Cardiac muscle cell (in vitro differentiated cells and primary cell): ENCODE measurements around the gene KRTAP10-2. TPM values are rescaled to one million over a fixed set of nuclear protein-coding genes. Genes with fewer than 3 reads are reported as not detected.
"Not testable (repeated sequence)": the region's sequence is repeated elsewhere in the genome, so short reads cannot be mapped to it uniquely, and the experiment has no call there.

ENCODE experiments used
- DNase-seq, 2 donors: peaks; one replicate each; pipeline versions ENCODE4 v3.0.0 to v3.0.0-alpha.2; 2010 to 2017; ENCODE audit warnings: low read depth in 1 of 2, low spot score in 1 of 2
- H3K27ac ChIP-seq: fragments of 200-600 bp; sonication (generic); 2 replicates; pipeline ENCODE4 v1.5.1; 2016
- H3K27me3 ChIP-seq: fragments of 200-600 bp; sonication (generic); 2 replicates; pipeline ENCODE4 v1.6.0; 2016; ENCODE audit warnings: control low read depth
- H3K36me3 ChIP-seq: fragments of 200-600 bp; sonication (generic); 2 replicates; pipeline ENCODE4 v1.5.1; 2016; ENCODE audit warnings: control low read depth
- H3K4me1 ChIP-seq: fragments of 200-600 bp; sonication (generic); 2 replicates; pipeline ENCODE4 v1.8.1; 2017; ENCODE audit warnings: low read depth, mild to moderate bottlenecking, mixed run types
- H3K4me3 ChIP-seq: fragments of 200-600 bp; sonication (generic); 2 replicates; pipeline ENCODE4 v1.5.1; 2016; ENCODE audit warnings: mild to moderate bottlenecking
- H3K9me3 ChIP-seq: fragments of 200-600 bp; sonication (generic); 2 replicates; pipeline ENCODE4 v1.5.1; 2017; ENCODE audit warnings: low read depth, mild to moderate bottlenecking, control low read depth
- polyA plus RNA-seq: library from polyadenylated mRNA; unstranded; fragments of >200 nt; fragmentation: Nextera tagmentation; extraction: Ambion mirVana; gene quantifications from 2 replicates; pipeline ENCODE4 v1.2.1, GENCODE V29; 2016
- total RNA-seq: library from RNA; depleted of rRNA; stranded (reverse); fragments of >200 nt; gene quantifications from 2 replicates; pipeline ENCODE4 v1.2.3, GENCODE V29; 2016
- TF ChIP-seq, protein P1 (sequence below): IDR thresholded peaks from 2 replicates; pipeline ENCODE4 v1.5.1; 2012; ENCODE audit warnings: low read depth, mild to moderate bottlenecking, low read length

KRTAP10-2 gene
- total and polyA plus RNA-seq, 2 experiments from 2014 or later = 0.55 TPM; not detected in 1

DNA sequence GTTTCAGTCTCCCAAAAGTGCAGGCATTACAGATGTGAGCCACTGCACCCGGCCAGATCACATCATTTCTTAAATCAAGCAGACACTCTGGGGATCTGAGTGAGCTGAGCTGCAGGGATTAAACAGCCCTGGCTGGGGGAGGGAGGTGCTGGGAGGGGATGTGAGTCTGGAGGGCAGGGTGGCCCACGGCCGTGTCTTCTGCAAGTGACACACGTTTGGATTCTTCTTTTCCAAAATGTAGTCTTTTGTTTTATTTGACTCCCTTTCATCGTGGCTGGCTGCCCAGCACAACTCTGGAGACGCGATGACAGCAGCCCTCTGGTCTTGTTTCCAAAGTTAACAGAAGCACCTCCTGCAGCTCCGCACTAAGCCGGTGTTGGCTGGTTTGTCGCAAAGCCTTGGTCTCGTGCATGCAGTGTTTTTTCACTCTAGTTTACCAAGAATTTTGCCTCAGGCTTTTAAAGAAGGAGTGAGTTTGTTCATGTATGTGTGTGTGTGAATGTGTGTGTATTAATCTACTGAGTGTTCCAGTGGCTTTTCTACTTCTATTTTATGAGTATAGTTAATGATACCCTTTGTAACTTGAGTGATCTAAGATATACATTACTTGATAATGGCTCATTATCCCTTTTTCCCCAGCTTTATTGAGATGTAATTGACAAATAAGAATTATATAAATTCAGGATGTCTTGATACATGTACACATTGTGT is 31.9 kb upstream of the KRTAP10-2 start:
- TF ChIP-seq, protein P1, sequence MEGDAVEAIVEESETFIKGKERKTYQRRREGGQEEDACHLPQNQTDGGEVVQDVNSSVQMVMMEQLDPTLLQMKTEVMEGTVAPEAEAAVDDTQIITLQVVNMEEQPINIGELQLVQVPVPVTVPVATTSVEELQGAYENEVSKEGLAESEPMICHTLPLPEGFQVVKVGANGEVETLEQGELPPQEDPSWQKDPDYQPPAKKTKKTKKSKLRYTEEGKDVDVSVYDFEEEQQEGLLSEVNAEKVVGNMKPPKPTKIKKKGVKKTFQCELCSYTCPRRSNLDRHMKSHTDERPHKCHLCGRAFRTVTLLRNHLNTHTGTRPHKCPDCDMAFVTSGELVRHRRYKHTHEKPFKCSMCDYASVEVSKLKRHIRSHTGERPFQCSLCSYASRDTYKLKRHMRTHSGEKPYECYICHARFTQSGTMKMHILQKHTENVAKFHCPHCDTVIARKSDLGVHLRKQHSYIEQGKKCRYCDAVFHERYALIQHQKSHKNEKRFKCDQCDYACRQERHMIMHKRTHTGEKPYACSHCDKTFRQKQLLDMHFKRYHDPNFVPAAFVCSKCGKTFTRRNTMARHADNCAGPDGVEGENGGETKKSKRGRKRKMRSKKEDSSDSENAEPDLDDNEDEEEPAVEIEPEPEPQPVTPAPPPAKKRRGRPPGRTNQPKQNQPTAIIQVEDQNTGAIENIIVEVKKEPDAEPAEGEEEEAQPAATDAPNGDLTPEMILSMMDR = no peak
- Histone ChIP-seq H3K27me3 (no peaks in the 10 kb centered on the region), H3K27ac (peak overlapping the region; percentile 68), H3K4me1 (peaks cover 13% of the 10 kb centered on the region), H3K9me3 (no peaks in the 10 kb centered on the region), H3K4me3 (no peak overlapping the region), H3K36me3 (no peaks in the 10 kb centered on the region)
- DNase-seq = peak; percentile 12 to 82

DNA sequence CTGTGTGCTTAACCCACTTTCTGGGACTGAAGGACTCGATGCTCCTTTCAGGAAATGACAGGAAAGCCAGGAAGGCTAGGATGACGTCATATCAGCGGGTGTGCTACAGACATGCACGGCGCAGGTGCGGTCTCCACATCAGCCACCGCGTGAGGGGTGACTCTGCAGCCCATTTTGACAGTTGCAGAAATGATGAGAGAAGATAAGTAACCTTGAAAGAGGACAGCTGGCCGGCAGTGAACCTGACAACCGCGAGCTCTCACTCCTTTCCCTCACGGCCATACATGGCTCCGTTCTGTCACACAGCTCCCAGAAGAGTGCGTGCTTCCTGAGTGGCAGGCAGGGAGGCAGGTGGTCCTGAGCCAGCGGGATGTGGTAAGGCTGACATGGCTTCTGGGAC is 30.8 kb upstream of the KRTAP10-2 start:
- Histone ChIP-seq H3K9me3 (no peaks in the 10 kb centered on the region), H3K4me1 (peaks cover 13% of the 10 kb centered on the region), H3K4me3 (no peak overlapping the region), H3K36me3 (no peaks in the 10 kb centered on the region), H3K27ac (no peak overlapping the region), H3K27me3 (no peaks in the 10 kb centered on the region)
- no peak for DNase-seq
- TF ChIP-seq, protein P1 = no peak

DNA sequence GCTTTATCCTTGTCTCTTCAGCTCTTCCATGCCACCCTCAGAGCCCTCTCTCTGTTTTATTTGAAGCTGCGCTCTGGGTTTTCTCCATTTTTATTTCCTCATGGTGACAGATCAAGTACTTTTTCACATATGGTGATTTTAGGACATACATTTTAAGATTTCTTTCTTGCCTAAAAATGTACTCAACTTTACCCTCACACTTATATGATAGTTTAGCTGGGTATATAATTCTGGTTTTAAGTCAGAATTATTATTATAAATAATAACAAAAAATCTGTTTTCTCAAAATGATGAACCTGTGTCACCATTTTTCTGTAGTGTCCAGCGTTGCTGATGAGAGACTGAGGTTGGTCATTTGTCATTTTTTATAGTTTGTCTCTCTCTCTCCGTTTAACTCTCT is 29.9 kb upstream of the KRTAP10-2 start:
- Histone ChIP-seq H3K27me3 (no peaks in the 10 kb centered on the region), H3K4me1 (peaks cover 13% of the 10 kb centered on the region), H3K27ac (no peak overlapping the region), H3K9me3 (no peaks in the 10 kb centered on the region), H3K36me3 (no peaks in the 10 kb centered on the region), H3K4me3 (no peak overlapping the region)
- TF ChIP-seq, protein P1 = no peak
- no peak for DNase-seq

DNA sequence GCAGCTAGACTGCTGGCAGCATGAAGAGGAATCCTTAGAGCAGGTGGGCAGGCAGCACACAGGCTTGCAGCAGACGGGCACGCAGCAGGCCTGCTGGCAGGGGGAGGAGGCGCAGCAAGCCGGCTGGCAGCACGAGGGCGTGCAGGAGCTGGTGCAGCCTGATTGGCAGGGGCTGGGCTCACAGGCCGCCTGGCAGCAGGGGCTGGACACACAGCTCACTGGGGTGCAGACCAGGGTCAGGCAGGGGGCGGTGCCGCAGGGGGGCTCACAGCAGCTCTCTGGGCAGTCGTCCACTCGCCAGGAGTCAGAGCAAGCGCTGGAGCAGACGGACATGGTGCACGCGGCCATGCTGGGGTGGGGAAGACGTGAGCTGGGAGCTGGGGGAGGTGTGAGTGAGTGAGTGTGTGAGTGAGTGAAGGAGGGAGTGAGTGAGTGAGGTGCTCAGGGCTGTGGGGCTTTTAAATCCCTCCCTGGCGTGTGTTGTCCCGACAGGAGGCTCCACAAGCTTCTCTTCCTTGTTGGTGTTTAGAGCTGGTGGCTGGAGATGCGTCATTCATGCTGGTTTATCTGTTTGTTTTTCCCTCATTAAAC is 29.0 kb upstream of the KRTAP10-2 start, which contains the start of gene KRTAP10-5:
Gene KRTAP10-5, minus strand, starts transcription at position 374 of the 591 bp plus-strand sequence. Its CDS starts 26 bp downstream, at position 348.
- DNase-seq, H3K9me3 ChIP-seq, H3K27me3 ChIP-seq, H3K36me3 ChIP-seq, H3K4me3 ChIP-seq, H3K27ac ChIP-seq: not testable (repeated sequence)
- H3K4me1 ChIP-seq = peaks cover 13% of the 10 kb centered on the region

DNA sequence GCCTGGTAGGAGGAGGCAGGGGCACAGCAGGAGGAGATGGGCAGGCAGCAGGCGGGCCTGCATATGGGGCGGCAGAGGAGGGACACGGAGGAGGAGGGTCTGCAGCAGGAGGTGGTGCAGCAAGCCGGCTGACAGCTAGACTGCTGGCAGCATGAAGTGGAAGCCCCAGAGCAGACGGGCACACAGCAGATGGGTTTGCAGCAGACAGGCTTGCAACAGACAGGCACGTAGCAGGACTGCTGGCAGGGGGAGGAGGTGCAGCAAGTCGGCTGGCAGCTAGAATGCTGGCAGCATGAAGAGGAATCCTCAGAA is 28.5 kb upstream of the KRTAP10-2 start:
- peaks cover 13% of the 10 kb centered on the region for H3K4me1 ChIP-seq
- H3K27me3 ChIP-seq = no peaks in the 10 kb centered on the region
- H3K27ac ChIP-seq = no peak overlapping the region
- no peak overlapping the region for H3K4me3 ChIP-seq
- TF ChIP-seq, protein P1 = no peak
- H3K9me3 ChIP-seq = no peaks in the 10 kb centered on the region
- no peaks in the 10 kb centered on the region for H3K36me3 ChIP-seq
- DNase-seq = no peak

DNA sequence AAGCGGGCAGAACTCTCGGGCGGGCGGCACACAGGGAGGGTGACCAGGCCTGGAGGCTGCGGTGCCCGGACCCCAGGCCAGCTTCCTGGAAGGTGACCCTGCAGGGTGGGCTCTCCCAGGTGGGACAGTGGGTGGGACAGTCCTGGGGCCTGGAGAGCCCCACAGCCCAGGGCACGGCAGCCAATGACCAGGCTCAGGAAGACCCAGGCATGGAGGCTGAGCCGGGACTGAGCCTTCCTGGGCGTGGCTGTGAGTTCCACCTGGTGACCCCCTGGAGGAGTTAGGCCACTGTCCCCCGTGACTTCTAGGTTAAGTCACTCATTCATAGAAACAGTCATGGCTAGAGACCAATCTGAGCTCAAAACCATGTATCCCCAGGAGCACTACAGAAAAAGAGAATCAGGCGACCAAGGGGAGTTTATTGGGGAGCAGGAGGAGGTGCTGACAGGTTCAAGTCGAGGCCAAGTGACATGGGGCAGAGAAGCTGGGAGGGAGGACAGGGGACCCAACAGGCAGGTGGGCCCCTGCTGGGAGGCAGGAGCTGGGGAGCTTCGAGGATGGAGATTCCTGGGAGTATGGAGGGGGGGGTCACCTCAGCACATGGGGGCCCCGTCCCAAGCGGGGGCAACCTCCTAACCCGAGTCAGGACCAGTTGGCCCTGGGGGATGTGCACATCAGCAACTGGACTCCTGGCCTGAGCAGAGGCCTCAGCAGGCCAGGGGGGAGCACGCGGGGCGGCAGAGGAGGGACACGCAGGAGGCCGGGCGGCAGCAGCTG is 27.9 kb upstream of the KRTAP10-2 start:
- no peaks in the 10 kb centered on the region for H3K27me3 ChIP-seq
- peaks cover 13% of the 10 kb centered on the region for H3K4me1 ChIP-seq
- no peak overlapping the region for H3K27ac ChIP-seq
- no peaks in the 10 kb centered on the region for H3K9me3 ChIP-seq
- no peak overlapping the region for H3K4me3 ChIP-seq
- H3K36me3 ChIP-seq = no peaks in the 10 kb centered on the region
- TF ChIP-seq, protein P1 = no peak
- DNase-seq = no peak
